PC-3 (cell line): Measurements from ENCODE around the gene PRKAR1B. TPM values are rescaled to one million over a fixed set of nuclear protein-coding genes. Genes with fewer than 3 reads are reported as not detected.

Source experiments
- ATAC-seq: fragments of 200-7000 bp; cut with Tn5 transposase; 2 replicates; pipeline ENCODE4 v1.9.1; 2020; ENCODE audit warnings: mild to moderate bottlenecking, moderate library complexity
- BruUV-seq: library from RNA; stranded (reverse); fragments of 400-500 nt; replicated peaks from 2 replicates; lab custom pipeline; 2021; lab: Mats Ljungman, UMichigan
- CTCF ChIA-PET: fragments of 300-600 bp; sonication (Branson Sonifier 250); formaldehyde crosslinking; loops from one replicate; lab custom pipeline; 2022; ENCODE audit warnings: antibody characterized with exemption; lab: Charles Lee
- POLR2A ChIA-PET: fragments of 300-600 bp; sonication (Branson Sonifier 250); formaldehyde crosslinking; loops from one replicate; lab custom pipeline; 2022; ENCODE audit warnings: antibody characterized with exemption; ENCODE audit not compliant: unreplicated experiment; lab: Charles Lee
- DNase-seq: peaks from one replicate; pipeline ENCODE4 v3.0.0-alpha.2; 2015
- H2AFZ ChIP-seq: fragments of 300-600 bp; sonication (generic); 2 replicates; pipeline ENCODE4 v1.6.0; 2016; ENCODE audit warnings: antibody characterized with exemption, low read length
- H3F3A ChIP-seq: fragments of 300-600 bp; sonication (generic); one replicate; pipeline ENCODE4 v1.6.0; 2017; ENCODE audit warnings: antibody characterized with exemption, low read length, control low read depth, mild to moderate bottlenecking; ENCODE audit not compliant: unreplicated experiment
- H3K27ac ChIP-seq: fragments of 300-600 bp; sonication (generic); 2 replicates; pipeline ENCODE4 v1.5.1; 2016; ENCODE audit warnings: mild to moderate bottlenecking, low read length
- H3K27me3 ChIP-seq: fragments of 300-600 bp; sonication (generic); 2 replicates; pipeline ENCODE4 v1.6.1; 2016; ENCODE audit warnings: low read length, mixed read lengths
- H3K36me3 ChIP-seq: fragments of 300-600 bp; sonication (generic); 2 replicates; pipeline ENCODE4 v1.6.1; 2016; ENCODE audit warnings: low read depth, mixed run types, low read length, mixed read lengths
- H3K4me1 ChIP-seq: fragments of 300-600 bp; sonication (generic); 2 replicates; pipeline ENCODE4 v1.5.1; 2016; ENCODE audit warnings: low read length; ENCODE audit not compliant: insufficient read depth
- H3K4me2 ChIP-seq: fragments of 300-600 bp; sonication (generic); 2 replicates; pipeline ENCODE4 v1.6.0; 2016; ENCODE audit warnings: low read length
- H3K4me3 ChIP-seq: fragments of 300-600 bp; sonication (generic); 2 replicates; pipeline ENCODE4 v1.5.1; 2016; ENCODE audit warnings: mild to moderate bottlenecking, low read length, mixed read lengths
- H3K79me2 ChIP-seq: fragments of 300-600 bp; sonication (generic); 2 replicates; pipeline ENCODE4 v1.6.1; 2017; ENCODE audit warnings: low read length, mixed read lengths
- H3K9ac ChIP-seq: fragments of 300-600 bp; sonication (generic); 2 replicates; pipeline ENCODE4 v1.6.0; 2016; ENCODE audit warnings: mild to moderate bottlenecking, low read length
- H3K9me2 ChIP-seq: fragments of 300-600 bp; sonication (generic); replicated peaks from 2 replicates; pipeline ENCODE4 v1.6.1; 2016; ENCODE audit warnings: mixed run types, low read length, mixed read lengths
- H3K9me3 ChIP-seq: fragments of 300-600 bp; sonication (generic); 2 replicates; pipeline ENCODE4 v1.6.1; 2016; ENCODE audit warnings: low read length, mixed read lengths
- H4K20me1 ChIP-seq: fragments of 300-600 bp; sonication (generic); 2 replicates; pipeline ENCODE4 v1.6.1; 2016; ENCODE audit warnings: low read length, mixed read lengths
- CTCF ChIP-seq: fragments of 300-600 bp; sonication (generic); conservative IDR thresholded peaks from 2 replicates; pipeline ENCODE4 v1.5.1; 2017; ENCODE audit warnings: antibody characterized with exemption, low read depth, mild to moderate bottlenecking, low read length
- EZH2 ChIP-seq: fragments of 300-600 bp; sonication (generic); IDR thresholded peaks from one replicate; pipeline ENCODE4 v1.6.1; 2017; ENCODE audit warnings: antibody characterized with exemption, mild to moderate bottlenecking, low read length; ENCODE audit not compliant: unreplicated experiment
- EZH2phosphoT487 ChIP-seq: fragments of 300-600 bp; sonication (generic); IDR thresholded peaks from 2 replicates; pipeline ENCODE4 v1.6.1; 2018; ENCODE audit warnings: mild to moderate bottlenecking, antibody characterized with exemption, low read length, borderline replicate concordance
- intact Hi-C: fragments of 100-400 bp; cut with micrococcal nuclease; formaldehyde crosslinking; loops from 2 replicates; pipeline ENCODE4 v1.9.0; 2023
- total RNA-seq: library from RNA; depleted of rRNA; stranded (reverse); fragments of >200 nt; gene quantifications from 2 replicates; pipeline ENCODE4 v1.2.3, GENCODE V29; 2014

The PRKAR1B gene
- total RNA-seq, 1 experiment from 2014 or later, result 15.6 TPM

DNA sequence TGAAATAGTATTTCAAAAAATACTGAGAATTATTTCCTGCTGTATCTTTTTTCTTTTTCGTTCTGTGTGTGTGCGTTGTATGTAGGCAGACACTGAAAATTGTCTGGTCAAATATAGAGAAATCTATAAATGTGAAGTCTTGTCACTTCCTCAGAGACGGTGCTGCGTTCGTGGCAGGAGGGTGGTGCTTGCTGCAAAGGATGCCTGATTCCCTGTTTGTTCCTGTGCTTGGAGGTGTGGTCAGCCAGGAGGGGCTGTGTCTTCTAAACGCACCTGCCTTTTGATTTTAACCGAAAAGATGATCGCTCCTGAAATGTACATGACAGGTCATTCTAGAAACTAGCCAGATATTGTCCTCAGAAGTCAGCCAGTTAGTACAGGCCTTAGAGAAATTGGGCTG is 32.5 kb upstream of the PRKAR1B start:
- Histone ChIP-seq H2AFZ (no peak overlapping the region), H3K4me2 (no peak overlapping the region), H3K36me3 (peaks cover 27% of the 10 kb centered on the region), H3K27ac (no peak overlapping the region), H3K9me3 (no peaks in the 10 kb centered on the region), H4K20me1 (no peaks in the 10 kb centered on the region), H3F3A (no peaks in the 10 kb centered on the region), H3K4me3 (no peak overlapping the region), H3K79me2 (no peaks in the 10 kb centered on the region), H3K9ac (no peak overlapping the region), H3K4me1 (no peaks in the 10 kb centered on the region), H3K9me2 (no peaks in the 10 kb centered on the region), H3K27me3 (no peaks in the 10 kb centered on the region)
- ATAC-seq (no peak), DNase-seq (no peak)
- TF ChIP-seq CTCF (no peak), EZH2 (no peak), EZH2phosphoT487 (no peak)
- intact Hi-C loops, result no loop called here
- POLR2A ChIA-PET, result no interaction called here
- CTCF ChIA-PET, result no interaction called here
- no TSS peak for BruUV-seq

- ATAC-seq (no peak), DNase-seq (no peak)
- H3K27ac ChIP-seq, result no peak overlapping the region
- CTCF ChIA-PET, result no interaction called here
- POLR2A ChIA-PET, result no interaction called here
- no peak for TF ChIP-seq CTCF
- no peak for TF ChIP-seq EZH2
- no peak for TF ChIP-seq EZH2phosphoT487
- no peak overlapping the region for H3K9ac ChIP-seq
- BruUV-seq, result no TSS peak
- H3K36me3 ChIP-seq, result peaks cover 26% of the 10 kb centered on the region
- H4K20me1 ChIP-seq, result no peaks in the 10 kb centered on the region
- H2AFZ ChIP-seq, result no peak overlapping the region
- H3K27me3 ChIP-seq, result no peaks in the 10 kb centered on the region
- no peaks in the 10 kb centered on the region for H3K79me2 ChIP-seq
- intact Hi-C loops, result no loop called here
- H3K9me2 ChIP-seq, result no peaks in the 10 kb centered on the region
- H3K4me3 ChIP-seq, result no peak overlapping the region
- H3K9me3 ChIP-seq, result no peaks in the 10 kb centered on the region
- no peaks in the 10 kb centered on the region for H3K4me1 ChIP-seq
- no peaks in the 10 kb centered on the region for H3F3A ChIP-seq
- no peak overlapping the region for H3K4me2 ChIP-seq
These were observed 30.7 kb upstream of the PRKAR1B start for GRCh38 chr7:757741-758163.

- H3K27ac ChIP-seq, result no peak overlapping the region
- no peak overlapping the region for H2AFZ ChIP-seq
- no peaks in the 10 kb centered on the region for H3K27me3 ChIP-seq
- CTCF ChIA-PET, result no interaction called here
- H3K9me2 ChIP-seq, result no peaks in the 10 kb centered on the region
- intact Hi-C loops, result no loop called here
- no peaks in the 10 kb centered on the region for H3K4me1 ChIP-seq
- no peak overlapping the region for H3K9ac ChIP-seq
- H3F3A ChIP-seq, result no peaks in the 10 kb centered on the region
- no peak for ATAC-seq
- H3K36me3 ChIP-seq, result peaks cover 26% of the 10 kb centered on the region
- no peak for TF ChIP-seq CTCF
- TF ChIP-seq EZH2phosphoT487, result no peak
- no peak for TF ChIP-seq EZH2
- no peak overlapping the region for H3K4me2 ChIP-seq
- no peaks in the 10 kb centered on the region for H4K20me1 ChIP-seq
- BruUV-seq, result no TSS peak
- H3K4me3 ChIP-seq, result no peak overlapping the region
- H3K79me2 ChIP-seq, result no peaks in the 10 kb centered on the region
- H3K9me3 ChIP-seq, result no peaks in the 10 kb centered on the region
- DNase-seq, result no peak
- POLR2A ChIA-PET, result no interaction called here
These were observed 30.0 kb upstream of the PRKAR1B start for GRCh38 chr7:756928-757560.
